ENCODE results near the gene HOXA3. TPM values are rescaled to one million over a fixed set of nuclear protein-coding genes. Genes with fewer than 3 reads are reported as not detected.

The HOXA3 gene
- total RNA-seq, 1 experiment from 2014 or later: 9.2 TPM

DNA sequence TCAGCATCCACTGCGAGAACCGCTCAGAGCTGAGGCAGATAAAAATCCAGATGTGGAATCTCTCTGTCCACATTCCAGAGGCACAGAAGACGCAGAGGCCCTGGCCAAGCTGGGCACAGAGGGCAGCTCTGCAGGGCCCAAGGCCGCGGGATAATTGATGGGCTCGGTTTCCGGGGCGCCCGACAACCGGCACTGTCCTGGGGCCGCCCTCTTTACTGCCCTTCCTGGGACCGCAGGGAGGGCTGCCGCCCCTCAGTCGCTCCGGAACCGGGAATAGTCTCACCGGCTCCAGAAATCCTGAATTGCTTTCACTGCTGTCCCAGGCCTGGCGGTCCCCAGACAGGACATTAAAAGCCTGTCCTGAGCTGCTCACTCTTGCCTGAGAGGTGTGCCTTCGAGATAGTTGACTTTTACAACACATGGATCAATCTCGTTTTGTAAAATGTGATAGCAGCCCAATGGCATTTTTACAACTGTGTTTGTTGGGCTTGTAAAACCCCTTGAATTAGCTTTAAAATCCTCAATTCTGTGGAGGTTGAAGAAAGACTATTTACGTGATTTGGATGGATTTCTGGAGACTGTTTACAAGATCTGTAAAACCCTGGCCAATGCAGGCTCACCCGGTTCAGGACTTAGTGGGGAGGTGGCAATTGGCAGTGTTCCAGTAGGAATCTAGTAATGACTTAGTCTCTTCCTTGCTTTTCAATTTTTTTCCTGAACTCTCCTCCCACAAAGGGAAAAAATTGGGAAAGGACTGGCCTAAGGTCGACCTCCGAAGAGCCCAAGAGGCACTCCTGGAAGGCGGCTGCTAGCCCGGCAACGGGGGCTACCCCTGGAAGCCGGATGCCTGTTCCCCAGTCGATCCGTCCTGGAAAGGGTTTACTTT is 3.4 kb downstream of the HOXA3 start (continued):
- TF ChIP-seq, protein P1, sequence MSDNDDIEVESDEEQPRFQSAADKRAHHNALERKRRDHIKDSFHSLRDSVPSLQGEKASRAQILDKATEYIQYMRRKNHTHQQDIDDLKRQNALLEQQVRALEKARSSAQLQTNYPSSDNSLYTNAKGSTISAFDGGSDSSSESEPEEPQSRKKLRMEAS (IDR thresholded peaks at IDR 0.05): no peak
- TF ChIP-seq CEBPB (IDR thresholded peaks at IDR 0.05; ENCODE audit: low read depth): no peak

DNA sequence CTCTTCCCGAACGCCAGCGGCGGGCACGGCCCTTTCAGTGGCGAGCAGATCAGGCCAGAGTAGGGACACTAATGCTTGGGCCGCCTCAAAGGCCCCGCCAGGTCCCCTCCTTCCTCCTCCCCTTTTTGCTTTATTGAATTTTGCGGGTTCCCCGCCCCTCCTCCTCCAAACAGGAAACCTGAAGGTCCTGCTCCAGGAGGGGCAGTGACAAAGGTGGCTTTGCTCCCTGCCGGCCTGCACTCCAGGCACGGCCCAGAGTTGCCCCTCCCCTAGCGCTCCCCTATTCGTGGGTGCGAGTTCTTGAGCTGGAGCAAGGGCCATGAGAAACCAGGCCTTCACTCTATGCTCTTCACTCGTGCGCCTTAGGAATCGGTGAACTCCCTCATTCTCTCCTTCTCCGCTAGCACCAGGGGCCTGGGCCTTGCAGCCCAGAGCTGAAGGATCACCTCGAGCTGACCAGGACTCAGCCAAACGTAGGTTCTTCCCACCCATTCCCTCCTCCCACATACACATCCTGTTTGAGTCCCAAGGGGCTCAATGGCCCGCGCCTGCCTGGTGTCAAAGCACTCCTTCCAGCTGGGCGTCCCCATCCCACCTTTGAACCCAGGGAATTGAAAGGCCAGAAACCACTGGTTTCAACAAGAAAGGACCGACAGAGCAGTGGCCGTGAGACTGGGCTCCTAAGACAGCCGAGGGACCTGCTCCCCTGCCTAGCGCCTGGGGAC is 4.2 kb downstream of the HOXA3 start:
- H3K27ac ChIP-seq (ENCODE audit: low read depth, low read length): peak overlapping the region; percentile 82
- ChIA-PET RAD21 (ENCODE audit: low non-redundant PET in 1 of 2, low total read pairs in 2 of 2, uncharacterized antibody in 2 of 2, unreplicated experiment in 2 of 2) (interaction anchor here in 1 of 2 experiments (0.6 kb wide), 1 partner anchor 13 kb away, joined by 3 read pairs; no protein-coding TSS in a partner anchor), POLR2A (no interaction called here), CTCF (interaction anchor here (0.6 to 3.7 kb wide), 3 partner anchors 13 to 461 kb away, joined by 3 to 27 read pairs (median 10); no protein-coding TSS in a partner anchor)
- H3K4me3 ChIP-seq (replicated peaks in 1 of 2; ENCODE audit: low read depth in 1 of 2, low read length in 2 of 2): peak overlapping the region; percentile 40 to 71
- ATAC-seq: peak; percentile 36
- BruUV-seq (replicated peaks): no TSS peak
- peak overlapping the region; percentile 95 for H3K4me2 ChIP-seq (ENCODE audit: low read length)
- DNase-seq (ENCODE audit: low read depth, low spot score): no peak
- H3K9me2 ChIP-seq (ENCODE audit: insufficient read depth): no peaks in the 10 kb centered on the region
- intact Hi-C loops (cut with micrococcal nuclease): no loop called here
- peaks cover 45% of the 10 kb centered on the region for H3K79me2 ChIP-seq (ENCODE audit: insufficient read depth, low read length)
- no peaks in the 10 kb centered on the region for H4K20me1 ChIP-seq (ENCODE audit: insufficient read depth)
- H3K36me3 ChIP-seq (ENCODE audit: control insufficient read depth in 1 of 2, insufficient read depth in 2 of 2, low read length in 2 of 2): peaks cover 6 to 12% of the 10 kb centered on the region in 2 experiments; a peak in 2 of 4 replicates
- no peak overlapping the region for H2AFZ ChIP-seq (ENCODE audit: low read depth, low read length, poor library complexity, severe bottlenecking)
- TF ChIP-seq POLR2AphosphoS5 (IDR thresholded peaks at IDR 0.05; ENCODE audit: low read depth, low read length) (0 out of 2 replicates have a peak, but pooled peaks have one; percentile 31), YY1 (IDR thresholded peaks at IDR 0.05; ENCODE audit: extremely low read depth, insufficient replicate concordance, low read depth, low read length) (no peak)
- peaks cover 25 to 57% of the 10 kb centered on the region in 2 experiments for H3K4me1 ChIP-seq (ENCODE audit: control insufficient read depth in 1 of 2, insufficient read depth in 2 of 2, low read length in 2 of 2)
- H3K9me3 ChIP-seq (ENCODE audit: control insufficient read depth in 1 of 2, insufficient read depth in 1 of 2, low read depth in 1 of 2, low read length in 2 of 2): no peaks in the 10 kb centered on the region
- H3K27me3 ChIP-seq (ENCODE audit: insufficient read depth, low read length): no peaks in the 10 kb centered on the region
- H3K9ac ChIP-seq (ENCODE audit: low read length): peak overlapping the region; percentile 74

Measured in HCT116 (cell line).